Neural progenitor cell (in vitro differentiated cells): Measurements from ENCODE around the gene PTPRG.

Source experiments
- EZH2 ChIP-seq: fragments of 200-600 bp; sonication (generic); IDR thresholded peaks from 2 replicates; pipeline ENCODE4 v1.6.1; 2017; ENCODE audit warnings: antibody characterized with exemption, mild to moderate bottlenecking, moderate library complexity
- EZH2phosphoT487 ChIP-seq: fragments of 200-600 bp; sonication (generic); IDR thresholded peaks from 2 replicates; pipeline ENCODE4 v1.6.1; 2017; ENCODE audit warnings: antibody characterized with exemption
- TF ChIP-seq, protein P1 (sequence below): fragments of 200-600 bp; sonication (generic); IDR thresholded peaks from 2 replicates; pipeline ENCODE4 v1.5.1; 2017; ENCODE audit warnings: antibody characterized with exemption, mild to moderate bottlenecking

DNA sequence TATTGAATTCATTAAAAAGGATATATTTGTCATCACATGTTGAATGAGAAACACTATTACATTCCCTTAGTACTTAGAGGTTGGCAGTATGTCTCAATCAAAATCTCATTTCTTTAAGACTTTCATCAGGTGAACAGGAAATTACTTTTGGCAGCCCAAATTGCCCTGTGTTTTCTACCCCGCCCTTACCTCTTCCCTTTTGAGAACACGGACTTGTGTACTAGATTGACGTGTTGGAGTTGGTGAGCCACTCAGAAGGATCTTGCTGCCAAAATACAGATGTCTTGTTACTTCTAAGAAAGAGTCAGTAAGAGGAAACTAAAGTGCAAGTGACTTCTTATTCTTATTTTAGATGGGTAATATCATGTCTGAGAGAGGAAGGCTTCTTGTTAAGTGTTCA is 425.1 kb downstream of the PTPRG start:
- TF ChIP-seq, protein P1, sequence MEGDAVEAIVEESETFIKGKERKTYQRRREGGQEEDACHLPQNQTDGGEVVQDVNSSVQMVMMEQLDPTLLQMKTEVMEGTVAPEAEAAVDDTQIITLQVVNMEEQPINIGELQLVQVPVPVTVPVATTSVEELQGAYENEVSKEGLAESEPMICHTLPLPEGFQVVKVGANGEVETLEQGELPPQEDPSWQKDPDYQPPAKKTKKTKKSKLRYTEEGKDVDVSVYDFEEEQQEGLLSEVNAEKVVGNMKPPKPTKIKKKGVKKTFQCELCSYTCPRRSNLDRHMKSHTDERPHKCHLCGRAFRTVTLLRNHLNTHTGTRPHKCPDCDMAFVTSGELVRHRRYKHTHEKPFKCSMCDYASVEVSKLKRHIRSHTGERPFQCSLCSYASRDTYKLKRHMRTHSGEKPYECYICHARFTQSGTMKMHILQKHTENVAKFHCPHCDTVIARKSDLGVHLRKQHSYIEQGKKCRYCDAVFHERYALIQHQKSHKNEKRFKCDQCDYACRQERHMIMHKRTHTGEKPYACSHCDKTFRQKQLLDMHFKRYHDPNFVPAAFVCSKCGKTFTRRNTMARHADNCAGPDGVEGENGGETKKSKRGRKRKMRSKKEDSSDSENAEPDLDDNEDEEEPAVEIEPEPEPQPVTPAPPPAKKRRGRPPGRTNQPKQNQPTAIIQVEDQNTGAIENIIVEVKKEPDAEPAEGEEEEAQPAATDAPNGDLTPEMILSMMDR: no peak
- TF ChIP-seq EZH2: no peak
- no peak for TF ChIP-seq EZH2phosphoT487
